Amniotic stem cell (primary cell): ENCODE results near the gene PC.

Experiments
- DNase-seq: peaks from one replicate; lab custom pipeline; 2025; lab: John Stamatoyannopoulos, UW

Gene PC

GRCh38 chr11:66883016-66883965, 74.9 kb downstream of the PC start:
- DNase-seq: peak; percentile 30

- no peak for DNase-seq
Observed at GRCh38 chr11:66882561-66883015, 75.6 kb downstream of the PC start.

DNA sequence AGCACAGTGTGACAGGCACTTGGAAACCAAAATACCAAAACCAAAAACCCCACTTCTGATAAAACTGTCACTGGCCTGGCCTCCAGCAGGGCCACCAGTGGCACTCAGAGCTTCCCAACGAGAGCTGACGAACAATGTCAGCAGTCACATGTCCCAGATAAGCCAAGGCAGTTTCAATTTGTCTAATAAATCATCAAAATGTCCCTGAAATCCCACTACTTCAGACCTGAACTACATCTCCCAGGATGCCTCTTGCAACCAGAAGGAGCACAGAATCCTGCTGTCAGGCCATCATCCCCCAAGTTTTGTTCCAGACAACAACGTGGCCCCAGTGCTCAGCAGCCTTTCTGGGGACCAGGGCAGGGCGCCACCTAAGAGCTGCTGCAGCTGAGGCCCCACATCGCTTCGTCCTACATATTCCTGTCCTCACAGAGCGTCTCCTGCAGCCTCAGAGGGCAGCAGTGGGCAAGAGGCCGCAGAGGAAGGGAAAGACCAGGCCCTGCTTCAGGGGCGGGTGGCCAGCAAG, 76.2 kb downstream of the PC start:
- no peak for DNase-seq

GRCh38 chr11:66881451-66881835, 76.7 kb downstream of the PC start:
- DNase-seq: no peak

DNA sequence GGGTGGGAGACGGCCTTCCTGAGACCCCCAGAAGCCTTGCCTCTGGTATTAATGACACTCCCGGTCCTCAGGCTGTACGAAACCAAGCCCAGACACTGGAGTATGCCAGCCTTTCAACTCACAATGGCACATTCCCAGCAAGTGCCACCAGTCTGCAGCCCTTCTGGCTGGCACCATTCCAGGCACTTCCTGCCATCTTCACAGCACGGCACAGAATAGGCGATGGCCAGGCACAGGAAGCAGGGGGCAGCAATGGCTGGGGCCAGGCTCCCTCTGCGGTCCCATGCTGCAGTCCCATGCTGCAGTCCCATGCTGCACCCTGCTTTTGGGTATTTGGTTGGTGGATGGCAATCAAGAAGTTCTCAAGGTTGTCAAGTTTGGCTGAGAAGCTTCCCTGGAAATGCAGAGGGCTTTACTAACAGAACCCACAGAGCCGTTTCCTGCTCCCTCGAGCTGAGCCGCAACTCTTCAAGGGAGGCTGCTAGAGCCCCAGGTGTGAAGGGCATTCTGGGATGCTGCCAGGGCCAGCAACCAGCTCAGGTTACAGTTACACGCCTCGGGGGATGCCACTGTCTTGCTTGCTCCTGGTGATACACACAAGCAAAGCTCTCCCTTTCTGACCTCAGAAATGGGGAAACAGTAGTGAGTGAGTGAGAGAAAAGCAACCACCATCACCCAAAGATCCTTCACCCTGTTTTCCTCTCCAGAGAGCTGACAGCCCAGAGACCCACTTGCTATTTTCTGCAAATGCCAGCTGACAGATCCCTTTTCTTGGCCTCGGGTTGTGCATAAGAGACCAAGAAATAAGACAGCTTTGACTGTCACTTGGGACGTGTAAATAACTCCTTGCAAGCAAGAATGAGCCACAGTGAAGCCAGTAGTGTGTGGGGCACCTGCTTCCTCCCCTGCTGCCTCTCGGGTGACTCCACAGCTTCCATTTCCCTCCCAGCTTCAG, 77.4 kb downstream of the PC start:
- DNase-seq: no peak

DNA sequence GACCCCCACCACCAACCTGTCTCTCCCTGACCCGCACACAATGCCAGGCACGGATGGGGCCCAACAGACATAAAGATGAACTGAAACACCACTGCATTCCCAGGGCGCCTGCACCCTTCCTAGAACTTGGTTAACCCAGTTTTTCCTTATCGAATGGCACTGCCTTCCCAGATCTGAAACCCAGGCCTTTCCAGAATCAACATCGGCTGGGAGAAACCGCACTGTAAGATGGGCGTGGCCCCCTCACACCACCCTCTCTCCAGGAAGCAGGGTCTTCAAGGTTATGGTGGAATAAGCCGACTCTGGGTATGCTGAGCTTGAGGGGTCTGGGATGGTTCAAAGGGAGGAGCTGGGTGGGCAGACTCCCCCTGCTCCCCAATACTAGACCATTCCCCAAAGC, 78.2 kb downstream of the PC start:
- DNase-seq: no peak

- no peak for DNase-seq
Observed at GRCh38 chr11:66879583-66879982, 78.6 kb downstream of the PC start.

GRCh38 chr11:66879000-66879399, 79.2 kb downstream of the PC start:
- no peak for DNase-seq

GRCh38 chr11:66878474-66878873, 79.7 kb downstream of the PC start:
- no peak for DNase-seq

DNA sequence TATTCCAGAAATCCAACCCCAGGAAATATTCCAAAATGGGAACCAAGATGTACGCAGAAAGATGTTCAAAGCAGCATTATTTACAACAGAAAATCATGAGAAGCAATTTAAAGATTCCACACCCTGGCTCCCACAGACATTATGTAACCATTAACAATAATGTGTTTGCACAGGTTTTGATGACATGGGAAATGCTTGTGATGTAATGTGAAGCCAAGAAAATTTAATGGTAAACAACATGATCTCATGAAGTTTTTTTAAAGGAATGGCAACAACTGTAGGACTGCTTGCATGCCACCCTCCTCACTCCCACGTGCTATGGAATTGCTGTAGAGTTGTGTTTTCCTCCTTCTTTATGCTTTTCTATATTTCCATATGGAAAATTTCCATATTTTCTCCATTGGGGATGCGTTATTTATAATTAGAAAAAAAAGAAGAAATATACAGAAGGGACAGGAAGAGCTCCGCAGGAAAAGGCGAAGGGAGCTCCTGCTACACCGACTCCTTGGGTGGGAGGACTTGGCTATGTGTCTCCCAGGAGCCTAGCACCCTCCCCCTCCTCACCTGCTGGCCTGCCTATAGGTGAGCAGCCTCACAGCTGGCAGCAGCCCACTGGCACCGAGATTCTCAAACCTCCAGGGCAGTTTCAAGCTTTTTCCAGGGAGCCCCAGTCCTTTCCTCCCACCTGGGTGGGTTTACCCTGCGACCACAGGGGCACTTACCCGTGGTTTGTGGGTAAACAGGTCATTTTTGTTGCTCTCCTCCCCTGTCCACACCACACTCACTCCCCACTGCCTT, 80.4 kb downstream of the PC start:
- DNase-seq: no peak

DNA sequence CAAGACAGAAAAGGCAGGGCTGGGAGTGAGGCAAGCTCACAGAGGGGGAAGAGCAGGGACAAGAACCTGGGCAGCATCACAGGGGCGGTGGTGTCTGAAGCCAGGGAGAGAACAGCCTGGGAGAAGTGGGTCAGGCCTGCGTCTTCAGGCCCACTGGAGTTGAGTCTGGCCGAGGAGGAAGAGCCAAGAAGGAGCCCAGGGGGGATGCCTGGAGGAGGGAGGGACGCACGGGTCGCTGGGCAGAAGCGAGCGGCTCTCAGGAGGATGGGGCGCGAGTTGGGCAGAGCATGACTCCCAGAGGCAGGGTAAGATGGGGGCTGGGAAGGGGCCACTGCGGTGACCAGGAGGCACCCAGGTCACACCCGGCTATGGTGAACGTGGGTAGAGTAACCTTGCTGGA, 82.8 kb downstream of the PC start:
- no peak for DNase-seq

GRCh38 chr11:66874232-66874631, 84.0 kb downstream of the PC start:
- DNase-seq: no peak

DNA sequence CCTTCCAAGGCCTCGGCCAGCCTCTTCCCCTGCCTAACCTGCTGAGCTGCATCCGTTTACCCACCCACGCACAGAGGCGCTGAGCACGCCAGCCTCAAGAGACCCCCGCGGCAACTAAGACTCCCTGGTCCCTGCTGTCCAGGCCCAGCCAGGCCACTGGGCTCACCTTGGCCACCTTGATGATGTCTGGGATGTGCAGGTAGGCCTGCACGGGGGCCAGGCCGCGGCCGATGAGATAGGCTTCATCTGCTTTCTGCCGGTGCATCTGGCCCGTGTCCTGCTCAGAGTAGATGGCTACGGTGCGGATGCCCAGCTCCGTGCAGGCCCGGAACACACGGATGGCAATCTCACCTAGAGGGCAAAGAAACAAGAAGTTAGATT, 86.7 kb downstream of the PC start:
- DNase-seq: no peak

- DNase-seq: no peak
Observed at GRCh38 chr11:66870616-66871520, 87.3 kb downstream of the PC start.

- DNase-seq: no peak
Observed at GRCh38 chr11:66870131-66870530, 88.1 kb downstream of the PC start.

DNA sequence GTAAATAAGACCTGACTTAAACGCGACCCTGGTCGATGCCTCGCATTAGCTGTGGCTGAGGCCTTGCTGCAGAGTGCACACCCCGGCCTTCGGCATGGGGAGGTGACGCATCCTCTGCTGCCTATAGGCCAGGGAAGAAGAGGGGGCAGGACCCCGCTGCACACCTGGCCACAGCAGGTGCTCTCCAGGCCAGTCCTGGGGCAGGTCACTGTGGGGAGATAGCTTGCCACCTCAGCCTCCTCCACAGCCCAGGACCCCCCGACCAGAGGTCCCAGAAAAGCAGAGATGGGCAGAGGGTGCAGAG, 88.7 kb downstream of the PC start:
- DNase-seq: no peak

GRCh38 chr11:66868726-66869566, 89.2 kb downstream of the PC start:
- no peak for DNase-seq

DNA sequence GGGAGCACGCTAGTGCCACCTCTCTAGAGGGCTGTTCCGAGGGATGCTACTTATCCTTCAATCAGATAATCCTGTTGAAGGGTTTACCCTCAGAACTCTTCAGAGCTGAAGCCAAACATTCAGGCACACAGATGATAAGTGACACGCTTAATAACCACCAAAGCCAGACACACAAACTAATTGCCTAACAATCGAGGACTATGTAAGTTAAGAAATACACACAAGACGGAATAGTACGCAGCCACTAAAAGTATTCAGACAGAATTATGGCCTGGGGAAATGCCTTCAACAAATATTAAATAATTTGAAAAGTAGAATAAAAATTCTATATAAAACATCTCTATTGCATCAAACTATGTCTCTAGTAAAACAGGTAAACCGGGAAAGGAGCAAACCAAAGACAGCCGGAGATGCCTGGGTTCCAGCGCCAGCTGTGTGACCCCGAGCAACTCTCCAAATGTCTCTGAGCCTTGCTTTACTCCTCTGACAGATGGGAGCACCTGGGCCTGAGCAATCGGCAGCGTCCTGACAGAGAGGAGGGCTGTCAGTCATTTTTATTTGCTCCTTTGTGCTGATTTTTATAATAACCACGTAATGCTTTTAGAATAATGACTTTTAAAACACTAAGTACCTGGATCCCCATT, 90.0 kb downstream of the PC start:
- no peak for DNase-seq

DNA sequence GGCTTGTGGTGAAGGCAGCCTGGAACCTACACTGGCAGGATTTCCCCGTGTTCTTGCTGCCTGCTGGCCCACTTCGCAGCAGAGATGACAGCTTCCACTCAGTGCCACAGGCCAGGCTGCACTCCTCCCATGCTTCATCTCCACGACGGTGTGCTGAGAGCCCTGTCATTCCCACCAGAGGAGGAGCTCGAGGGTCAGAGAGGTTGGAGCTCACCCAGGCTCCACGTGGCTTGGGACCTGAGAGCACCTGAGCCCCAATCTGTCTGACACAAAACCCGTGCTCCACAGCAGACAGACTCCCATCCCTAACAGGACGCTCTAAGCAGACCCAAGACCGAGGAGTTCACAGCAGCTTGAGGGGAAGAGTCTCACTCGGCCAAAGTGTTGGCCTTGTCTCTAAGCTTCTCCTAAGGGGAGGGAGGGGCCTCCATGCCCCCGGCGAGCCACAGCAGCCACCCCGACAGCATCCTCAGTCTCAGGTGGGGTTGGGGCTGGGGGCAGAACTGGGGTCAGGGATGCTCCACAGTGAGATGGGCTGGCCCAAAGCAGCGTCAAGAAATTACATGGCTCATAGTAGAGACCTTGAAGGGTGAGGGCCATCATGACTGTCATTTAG, 90.7 kb downstream of the PC start:
- DNase-seq: no peak
